GM21786 (cell line): ENCODE results near the gene SMCO3.
"Not testable (repeated sequence)": the region's sequence is repeated elsewhere in the genome, so short reads cannot be mapped to it uniquely, and the experiment has no call there.

Source experiments
- ATAC-seq: cut with Tn5 transposase; IDR thresholded peaks from one replicate; pipeline ENCODE4 v1.9.1; 2021; ENCODE audit not compliant: unreplicated experiment

Gene SMCO3

GRCh38 chr12:14775636-14775980 lies 38.4 kb downstream of the SMCO3 start:
- no peak for ATAC-seq

GRCh38 chr12:14774906-14775635 lies 38.9 kb downstream of the SMCO3 start:
- ATAC-seq = no peak

GRCh38 chr12:14774074-14774905 lies 39.7 kb downstream of the SMCO3 start:
- peak; percentile 46 for ATAC-seq

- peak; percentile 5 for ATAC-seq
Observed at GRCh38 chr12:14773685-14774073, 40.3 kb downstream of the SMCO3 start.

- ATAC-seq = no peak
Observed at GRCh38 chr12:14772946-14773345, 41.0 kb downstream of the SMCO3 start.

- ATAC-seq = no peak
Observed at GRCh38 chr12:14771651-14772137, 42.3 kb downstream of the SMCO3 start.

- peak; percentile 23 for ATAC-seq
Observed at GRCh38 chr12:14770496-14771461, 43.2 kb downstream of the SMCO3 start.

GRCh38 chr12:14769969-14770495 lies 44.0 kb downstream of the SMCO3 start:
- ATAC-seq = peak; percentile 34

GRCh38 chr12:14769466-14769968 lies 44.5 kb downstream of the SMCO3 start:
- peak; percentile 3 for ATAC-seq

- ATAC-seq = no peak
Observed at GRCh38 chr12:14768823-14769405, 45.1 kb downstream of the SMCO3 start.

GRCh38 chr12:14767617-14768016 lies 46.4 kb downstream of the SMCO3 start:
- no peak for ATAC-seq

- no peak for ATAC-seq
Observed at GRCh38 chr12:14766649-14767215, 47.2 kb downstream of the SMCO3 start.

GRCh38 chr12:14766020-14766419 lies 48.0 kb downstream of the SMCO3 start:
- not testable (repeated sequence) for ATAC-seq

GRCh38 chr12:14765398-14765797 lies 48.6 kb downstream of the SMCO3 start:
- no peak for ATAC-seq

- not testable (repeated sequence) for ATAC-seq
Observed at GRCh38 chr12:14759711-14760280, 54.2 kb downstream of the SMCO3 start.

- no peak for ATAC-seq
Observed at GRCh38 chr12:14756334-14757143, 57.4 kb downstream of the SMCO3 start.
